SK-N-MC (cell line): Measurements from ENCODE around the gene PPP1R1B.

Source experiments
- EZH2 ChIP-seq: fragments of 200-600 bp; sonication (generic); IDR thresholded peaks from one replicate; pipeline ENCODE4 v1.6.1; 2017; ENCODE audit warnings: antibody characterized with exemption
- FOXP2 ChIP-seq: optimal IDR thresholded peaks from 2 replicates; pipeline ENCODE3; 2011; ENCODE audit warnings: mild to moderate bottlenecking, moderate library complexity; ENCODE audit not compliant: insufficient read depth; ENCODE audit errors: extremely low read length, control extremely low read depth
- POLR2AphosphoS5 ChIP-seq: IDR thresholded peaks from 2 replicates; pipeline ENCODE4 v1.6.1; 2012; ENCODE audit warnings: mild to moderate bottlenecking, low read depth, low read length, borderline replicate concordance

DNA sequence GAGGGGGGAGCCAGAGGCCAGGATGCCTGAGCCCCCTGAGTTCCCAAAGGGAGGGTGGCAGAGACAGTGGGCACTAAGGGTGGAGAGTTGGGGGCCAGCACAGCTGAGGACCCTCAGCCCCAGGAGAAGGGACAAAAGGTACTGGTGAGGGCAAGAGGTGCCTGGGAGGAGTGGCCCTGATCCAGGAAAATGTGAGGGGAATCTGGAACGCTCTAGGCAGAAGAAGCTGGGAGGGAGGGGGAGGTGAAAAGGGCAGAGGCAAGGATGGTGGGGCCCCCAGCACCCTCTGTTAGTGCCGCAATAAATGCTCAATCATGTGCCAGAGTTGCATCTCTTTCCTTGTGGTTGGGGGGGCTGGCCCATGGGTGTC, 39.5 kb downstream of the PPP1R1B start:
- TF ChIP-seq EZH2 (no peak), POLR2AphosphoS5 (no peak), FOXP2 (no peak)
